GM21423 (cell line): ENCODE data around the gene ADNP2.
A peak's percentile ranks its signal among the peaks of the same experiment; 100 is the strongest.

Experiments used
- ATAC-seq: cut with Tn5 transposase; IDR thresholded peaks from one replicate; pipeline ENCODE4 v1.9.1; 2021; ENCODE audit warnings: mild to moderate bottlenecking, moderate library complexity; ENCODE audit not compliant: unreplicated experiment

The ADNP2 gene

GRCh38 chr18:80106482-80107051, 2.5 kb upstream of the ADNP2 start:
- no peak for ATAC-seq

DNA sequence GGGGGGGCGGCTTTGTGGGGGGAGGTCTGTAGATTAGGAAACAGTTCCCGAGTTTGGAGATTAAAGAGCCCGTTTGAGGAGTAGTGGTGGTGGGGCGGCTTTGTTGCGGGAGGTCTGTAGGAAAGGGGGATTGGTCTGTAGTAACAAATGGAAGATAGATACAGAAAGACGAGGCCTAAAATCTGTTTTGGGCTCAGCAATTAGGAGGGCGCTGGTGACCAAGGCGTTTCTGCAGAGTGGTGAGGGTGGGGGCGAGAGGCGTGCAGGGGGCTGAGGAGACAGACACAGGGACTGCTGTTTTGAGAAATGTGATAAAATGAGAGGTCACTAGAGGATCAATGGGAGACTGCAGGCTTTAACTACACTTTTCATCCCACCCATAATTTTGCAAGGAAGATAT, 1.6 kb upstream of the ADNP2 start:
- ATAC-seq, result no peak

DNA sequence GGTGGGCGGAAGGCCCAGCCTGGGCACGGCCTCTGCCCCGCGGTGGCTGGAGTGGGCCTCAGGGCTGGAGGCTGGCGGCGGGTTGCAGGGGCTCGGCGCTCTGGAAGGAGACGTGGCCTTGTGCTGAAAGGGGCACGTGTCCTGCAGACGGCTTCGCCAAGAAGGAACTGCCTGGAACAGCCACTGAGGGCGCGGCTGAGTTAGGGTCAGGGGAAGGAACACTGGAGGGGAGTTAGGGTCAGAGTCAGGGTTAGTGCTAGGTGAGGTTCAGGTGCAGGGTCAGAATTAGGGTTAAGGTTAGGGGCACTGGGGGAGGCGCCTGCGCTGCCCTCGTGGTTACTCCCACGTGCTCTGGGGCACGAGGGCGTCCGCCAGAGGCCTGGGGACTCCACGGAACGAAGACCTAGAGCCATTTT, 933 bp upstream of the ADNP2 start:
- no peak for ATAC-seq

DNA sequence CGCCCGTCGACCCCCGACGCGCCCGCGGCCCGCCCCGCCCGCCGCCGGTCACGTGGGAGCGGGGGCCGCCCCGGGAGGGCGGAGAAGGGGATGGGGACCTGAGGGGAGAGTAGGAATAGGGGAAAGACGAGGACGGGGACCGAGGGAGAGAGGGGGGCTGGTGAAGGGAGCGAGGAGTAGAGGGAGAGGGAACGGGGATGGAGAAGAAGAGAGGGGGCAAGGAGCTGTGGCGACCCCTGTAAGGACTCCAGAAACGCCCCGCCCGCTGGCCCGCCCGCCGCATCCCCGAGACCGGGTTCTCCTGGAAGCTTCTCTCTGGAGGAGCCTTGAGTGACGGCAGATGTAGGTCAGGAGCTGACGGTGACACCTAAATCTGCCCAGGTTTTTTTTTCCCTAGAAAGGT, 615 bp downstream of the ADNP2 start:
- ATAC-seq, result peak; percentile 14

DNA sequence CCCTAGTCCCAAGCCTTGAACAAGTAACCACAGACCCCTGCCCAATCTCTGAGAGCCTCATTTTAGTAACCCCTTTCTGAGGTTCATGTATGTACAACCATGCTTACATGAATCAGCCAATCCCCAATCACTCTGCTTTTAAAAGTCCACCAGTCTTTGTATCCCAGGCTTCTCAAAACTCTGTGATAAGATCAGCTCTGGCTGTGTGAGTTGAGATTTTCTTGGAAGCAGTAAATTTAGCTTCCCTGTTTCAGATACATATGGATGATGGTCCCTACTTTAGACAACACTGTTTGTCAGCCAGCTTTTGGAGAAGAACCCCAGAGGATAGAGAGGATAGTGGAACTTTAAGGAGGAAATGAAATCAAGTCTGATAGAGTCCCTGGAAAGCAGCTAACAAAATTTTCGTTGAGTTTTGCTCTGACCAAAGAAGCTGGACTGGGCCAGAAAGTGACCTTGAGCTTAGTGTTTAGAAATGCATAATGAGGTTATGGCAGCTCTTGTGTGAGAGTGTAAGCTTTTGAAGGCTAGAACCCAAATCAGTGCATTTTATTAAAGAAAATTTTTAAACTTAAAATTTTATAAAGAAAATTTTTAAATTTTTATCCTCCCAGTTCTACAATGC, 3.7 kb downstream of the ADNP2 start:
- no peak for ATAC-seq

DNA sequence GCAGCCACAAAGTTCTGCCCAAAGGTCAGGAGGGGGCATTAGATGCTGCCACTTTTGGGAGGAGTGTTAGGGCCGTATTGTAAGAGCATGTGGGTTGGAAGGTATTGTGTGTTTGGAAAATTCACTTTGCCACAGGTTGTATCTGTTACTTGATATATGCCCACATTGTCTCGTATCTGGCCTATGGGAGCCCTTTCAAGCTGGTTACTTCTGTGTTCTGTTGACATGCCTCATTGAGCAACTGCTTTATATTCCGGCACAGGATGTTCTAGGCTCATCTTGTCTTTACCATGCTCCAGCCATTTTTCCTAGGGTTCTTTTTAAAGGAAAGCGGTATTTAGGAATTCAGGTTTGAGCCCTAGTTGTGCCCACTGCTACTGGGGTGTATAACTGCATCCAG, 6.0 kb downstream of the ADNP2 start:
- ATAC-seq, result no peak

GRCh38 chr18:80119111-80119510, 10.0 kb downstream of the ADNP2 start:
- ATAC-seq, result no peak

DNA sequence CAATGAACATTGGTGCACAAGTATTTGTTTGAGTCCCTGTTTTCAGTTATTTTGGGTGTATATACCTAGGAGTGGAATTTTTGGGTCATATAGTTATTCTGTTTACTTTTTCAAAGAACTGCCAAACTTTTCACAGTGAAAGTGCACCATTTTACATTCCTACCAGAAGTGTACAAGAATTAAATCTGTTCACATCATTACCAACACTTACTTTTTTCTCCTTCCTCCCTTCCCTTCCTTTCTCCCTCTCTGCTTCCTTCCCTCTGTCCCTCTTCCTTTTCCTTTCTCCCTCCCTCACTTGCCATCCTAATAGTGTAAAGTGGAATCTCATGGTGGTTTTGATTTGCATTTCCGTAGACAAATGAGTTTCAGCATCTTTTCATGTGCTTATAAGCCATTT, 11.9 kb downstream of the ADNP2 start:
- ATAC-seq, result no peak

DNA sequence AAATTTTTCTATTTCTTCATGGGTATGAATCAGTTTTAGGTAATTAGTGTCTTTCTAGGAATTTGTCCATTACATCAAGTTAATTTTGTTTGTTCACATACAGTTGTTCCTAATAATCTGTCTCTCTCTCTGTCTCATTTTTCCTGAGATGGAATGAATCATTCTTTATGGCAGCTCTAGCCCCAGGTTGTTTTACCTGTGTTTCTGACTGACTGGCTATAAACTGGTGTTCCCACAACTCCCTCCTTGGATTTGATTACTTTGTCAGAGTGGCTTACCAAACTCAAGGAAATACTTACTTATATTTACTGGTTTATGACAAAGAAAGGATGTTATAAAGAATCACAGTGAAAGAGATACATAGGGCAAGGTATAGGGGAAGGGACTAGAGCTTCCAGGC, 15.1 kb downstream of the ADNP2 start:
- ATAC-seq, result no peak

GRCh38 chr18:80126797-80127196, 17.7 kb downstream of the ADNP2 start:
- no peak for ATAC-seq

GRCh38 chr18:80127635-80128034, 18.6 kb downstream of the ADNP2 start:
- no peak for ATAC-seq

- ATAC-seq, result no peak
Measured at GRCh38 chr18:80129672-80130367, 20.8 kb downstream of the ADNP2 start.

DNA sequence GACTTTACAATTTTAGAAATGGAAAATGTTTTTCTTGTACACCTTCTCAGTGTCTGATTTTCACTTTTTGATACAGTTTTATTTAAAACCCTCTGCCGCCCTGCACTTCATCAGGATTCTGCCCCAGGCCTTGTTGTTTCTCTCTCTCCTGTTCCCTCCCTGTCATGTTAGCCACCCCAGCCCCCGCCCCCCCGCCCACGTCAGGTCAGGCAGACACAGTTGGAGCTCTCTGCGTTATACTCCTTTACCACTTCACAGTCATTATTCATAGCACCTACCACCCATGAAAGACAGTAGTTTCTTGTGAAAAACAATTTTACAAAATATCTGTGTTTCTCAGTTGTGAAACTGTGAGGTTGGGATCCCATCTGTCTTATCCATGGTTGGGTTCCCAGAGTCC, 21.5 kb downstream of the ADNP2 start:
- no peak for ATAC-seq

- no peak for ATAC-seq
Measured at GRCh38 chr18:80132180-80132812, 23.2 kb downstream of the ADNP2 start.

- ATAC-seq, result no peak
Measured at GRCh38 chr18:80133124-80133523, 24.1 kb downstream of the ADNP2 start.

- ATAC-seq, result no peak
Measured at GRCh38 chr18:80135136-80135535, 26.1 kb downstream of the ADNP2 start.

- ATAC-seq, result no peak
Measured at GRCh38 chr18:80136679-80137078, 27.6 kb downstream of the ADNP2 start.

GRCh38 chr18:80137137-80137536, 28.1 kb downstream of the ADNP2 start:
- no peak for ATAC-seq

GRCh38 chr18:80137976-80138375, 28.9 kb downstream of the ADNP2 start:
- ATAC-seq, result no peak

- no peak for ATAC-seq
Measured at GRCh38 chr18:80140455-80140985, 31.5 kb downstream of the ADNP2 start.

DNA sequence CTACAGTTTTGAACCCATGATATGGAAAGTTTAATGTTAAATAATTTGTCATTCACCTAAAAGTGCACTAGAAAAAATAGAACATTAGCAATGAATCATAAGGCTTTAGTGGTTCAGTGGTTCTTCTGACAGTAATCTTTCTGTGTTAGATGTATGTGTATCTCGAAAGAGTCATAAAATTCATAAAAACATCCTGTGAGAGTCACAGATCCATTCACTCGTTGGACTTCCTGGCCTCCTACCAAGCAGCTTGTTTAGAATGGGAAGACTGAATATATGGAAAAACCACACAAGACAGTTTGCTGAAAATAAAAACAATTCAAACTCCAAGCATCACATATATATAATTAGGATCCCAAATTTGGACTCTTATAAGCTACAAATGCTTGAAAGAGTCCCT, 34.8 kb downstream of the ADNP2 start:
- no peak for ATAC-seq
